HCT116 (cell line): ENCODE measurements around the gene KIF3C. TPM values are rescaled to one million over a fixed set of nuclear protein-coding genes. Genes with fewer than 3 reads are reported as not detected.
A peak's percentile ranks its signal among the peaks of the same experiment; 100 is the strongest.

Source experiments
- ATAC-seq: fragments of 200-7000 bp; cut with Tn5 transposase; 2 replicates; pipeline ENCODE4 v1.9.1; 2020; ENCODE audit warnings: mild to moderate bottlenecking, moderate library complexity
- BruUV-seq: library from RNA; stranded (reverse); fragments of 400-500 nt; replicated peaks from 2 replicates; lab custom pipeline; 2021; lab: Mats Ljungman, UMichigan
- CTCF ChIA-PET: fragments of 300-600 bp; sonication (Branson Sonifier 250); formaldehyde crosslinking; loops from one replicate; lab custom pipeline; 2021; ENCODE audit warnings: antibody characterized with exemption; lab: Charles Lee
- POLR2A ChIA-PET: fragments of 300-600, 350-600 bp; sonication (Branson Sonifier 250); formaldehyde crosslinking; loops from one replicate; lab custom pipeline; 2021; ENCODE audit warnings: antibody characterized with exemption; lab: Charles Lee
- RAD21 ChIA-PET, 2 experiments: fragments of 300-600 bp; sonication (Branson Sonifier 250); formaldehyde crosslinking; loops; one replicate each; lab custom pipeline; 2023; ENCODE audit warnings: low total read pairs in 2 of 2; ENCODE audit not compliant: uncharacterized antibody in 2 of 2, unreplicated experiment in 2 of 2, low non-redundant PET in 1 of 2; lab: Charles Lee
- DNase-seq: peaks from one replicate; pipeline ENCODE4 v3.0.0-alpha.2; 2010; ENCODE audit warnings: low read depth, low spot score
- H2AFZ ChIP-seq: fragments of 200-600 bp; shearing (Covaris generic), sonication (generic); 2 replicates; pipeline ENCODE4 v1.6.1; 2017; ENCODE audit warnings: low read depth, mixed run types, mixed read lengths, antibody characterized with exemption, low read length; ENCODE audit not compliant: poor library complexity, severe bottlenecking
- H3K27ac ChIP-seq: 2 replicates; pipeline ENCODE4 v1.5.1; 2012; ENCODE audit warnings: low read depth, low read length
- H3K27me3 ChIP-seq: fragments of 200-600 bp; sonication (generic); 2 replicates; pipeline ENCODE4 v1.6.1; 2016; ENCODE audit warnings: mixed run types, low read length, mixed read lengths; ENCODE audit not compliant: insufficient read depth
- H3K36me3 ChIP-seq, 2 experiments: fragments of 200-500 bp in 1 of 2; fragments of 200-600 bp in 1 of 2; sonication (Bioruptor generic) in 1 of 2; sonication (generic) in 1 of 2; 2 replicates each; pipeline versions ENCODE4 v1.5.1 to v1.6.1; 2014 to 2016; ENCODE audit warnings: low read length in 2 of 2, inconsistent platforms in 1 of 2, mixed read lengths in 1 of 2, mixed run types in 1 of 2; ENCODE audit not compliant: insufficient read depth in 2 of 2, control insufficient read depth in 1 of 2
- H3K4me1 ChIP-seq, 2 experiments: fragments of 200-600 bp in 1 of 2; sonication (generic) in 1 of 2; 2 replicates each; pipeline versions ENCODE4 v1.5.1 to v1.6.1; 2012 to 2017; ENCODE audit warnings: low read length in 2 of 2, inconsistent platforms in 1 of 2, mild to moderate bottlenecking in 1 of 2, mixed read lengths in 1 of 2, mixed run types in 1 of 2, moderate library complexity in 1 of 2; ENCODE audit not compliant: insufficient read depth in 2 of 2, control insufficient read depth in 1 of 2
- H3K4me2 ChIP-seq: fragments of 200-600 bp; sonication (generic); 2 replicates; pipeline ENCODE4 v1.6.1; 2017; ENCODE audit warnings: mixed run types, low read length, mixed read lengths
- H3K4me3 ChIP-seq, 2 experiments: fragments of 200-600 bp in 1 of 2; sonication (generic) in 1 of 2; replicated peaks in 1 of 2; 2 replicates each; pipeline ENCODE4 v1.5.1; 2011 to 2016; ENCODE audit warnings: low read length in 2 of 2, control low read depth in 1 of 2, low read depth in 1 of 2, mild to moderate bottlenecking in 1 of 2, mixed read lengths in 1 of 2, mixed run types in 1 of 2
- H3K79me2 ChIP-seq: fragments of 200-600 bp; sonication (generic); 2 replicates; pipeline ENCODE4 v1.6.1; 2017; ENCODE audit warnings: mild to moderate bottlenecking, mixed run types, low read length, moderate library complexity, mixed read lengths; ENCODE audit not compliant: insufficient read depth
- H3K9ac ChIP-seq: fragments of 200-600 bp; sonication (generic); 2 replicates; pipeline ENCODE4 v1.6.1; 2016; ENCODE audit warnings: low read length, mixed read lengths
- H3K9me2 ChIP-seq: fragments of 200-600 bp; sonication (generic), shearing (Covaris generic); 2 replicates; pipeline ENCODE4 v1.6.1; 2017; ENCODE audit warnings: mixed run types, mild to moderate bottlenecking, moderate library complexity; ENCODE audit not compliant: insufficient read depth
- H3K9me3 ChIP-seq, 2 experiments: fragments of 200-500 bp in 1 of 2; fragments of 200-600 bp in 1 of 2; sonication (Bioruptor generic) in 1 of 2; sonication (generic) in 1 of 2; 2 replicates each; pipeline ENCODE4 v1.6.1; 2014 to 2017; ENCODE audit warnings: low read length in 2 of 2, mixed read lengths in 2 of 2, inconsistent platforms in 1 of 2, low read depth in 1 of 2, mild to moderate bottlenecking in 1 of 2, mixed run types in 1 of 2, moderate library complexity in 1 of 2; ENCODE audit not compliant: control insufficient read depth in 1 of 2, insufficient read depth in 1 of 2
- H4K20me1 ChIP-seq: fragments of 200-600 bp; sonication (generic), shearing (Covaris generic); 2 replicates; pipeline ENCODE4 v1.6.1; 2017; ENCODE audit warnings: mixed run types, mild to moderate bottlenecking, moderate library complexity; ENCODE audit not compliant: insufficient read depth
- CBX3 ChIP-seq: IDR thresholded peaks from 2 replicates; pipeline ENCODE4 v1.6.1; 2012; ENCODE audit warnings: low read depth
- CEBPB ChIP-seq: IDR thresholded peaks from 2 replicates; pipeline ENCODE4 v1.6.1; 2012; ENCODE audit warnings: low read depth
- CTCF ChIP-seq, 3 experiments: fragments of 200-600 bp in 1 of 3; sonication (generic) in 1 of 3; IDR thresholded peaks in 2 of 3; conservative IDR thresholded peaks in 1 of 3; 2 replicates each; pipeline ENCODE4 v1.5.1; 2012 to 2017; ENCODE audit warnings: low read depth in 2 of 3, low read length in 2 of 3, antibody characterized with exemption in 1 of 3, borderline replicate concordance in 1 of 3, control low read depth in 1 of 3, mild to moderate bottlenecking in 1 of 3, mixed read lengths in 1 of 3, mixed run types in 1 of 3, moderate library complexity in 1 of 3; ENCODE audit not compliant: insufficient read depth in 1 of 3
- EZH2 ChIP-seq: fragments of 200-600 bp; sonication (generic); IDR thresholded peaks from 2 replicates; pipeline ENCODE4 v1.6.1; 2017; ENCODE audit warnings: antibody characterized with exemption, mixed run types
- FOSL1 ChIP-seq: IDR thresholded peaks from 2 replicates; pipeline ENCODE4 v1.6.1; 2012; ENCODE audit warnings: low read depth
- JUND ChIP-seq: IDR thresholded peaks from 2 replicates; pipeline ENCODE4 v1.6.1; 2012
- SIN3A ChIP-seq: IDR thresholded peaks from 2 replicates; pipeline ENCODE4 v1.6.1; 2012; ENCODE audit warnings: low read depth
- SP1 ChIP-seq: IDR thresholded peaks from 2 replicates; pipeline ENCODE4 v1.6.1; 2012; ENCODE audit warnings: low read depth
- SRF ChIP-seq: IDR thresholded peaks from 2 replicates; pipeline ENCODE4 v1.6.1; 2012; ENCODE audit warnings: low read depth
- TCF7L2 ChIP-seq: IDR thresholded peaks from 2 replicates; pipeline ENCODE4 v1.7.0; 2011; ENCODE audit warnings: borderline replicate concordance, inconsistent platforms; ENCODE audit not compliant: insufficient read depth, insufficient read length; ENCODE audit errors: extremely low read depth
- ZFX ChIP-seq: fragments of 450-650 bp; IDR thresholded peaks from 2 replicates; pipeline ENCODE4 v1.6.1; 2017
- ZNF274 ChIP-seq: fragments of 200-500 bp; sonication (Bioruptor generic); IDR thresholded peaks from 2 replicates; pipeline ENCODE4 v1.6.1; 2014; ENCODE audit warnings: mild to moderate bottlenecking, low read depth, low read length, inconsistent platforms
- intact Hi-C: fragments of 100-400 bp; cut with micrococcal nuclease; formaldehyde crosslinking; loops from 2 replicates; pipeline ENCODE4 v1.10.0; 2022
- total RNA-seq: library from RNA; stranded (reverse); gene quantifications from one replicate; pipeline ENCODE4 v1.2.1, GENCODE V29; 2021; ENCODE audit not compliant: unreplicated experiment
- TF ChIP-seq, protein P1 (sequence below): IDR thresholded peaks from 2 replicates; pipeline ENCODE4 v1.6.1; 2012
- TF ChIP-seq, protein P2 (sequence below): IDR thresholded peaks from 2 replicates; pipeline ENCODE4 v1.6.1; 2012; ENCODE audit warnings: low read depth
- TF ChIP-seq, protein P3 (sequence below): IDR thresholded peaks from 2 replicates; pipeline ENCODE4 v1.6.1; 2012

The KIF3C gene
- total RNA-seq, 1 experiment from 2014 or later = 5.4 TPM

DNA sequence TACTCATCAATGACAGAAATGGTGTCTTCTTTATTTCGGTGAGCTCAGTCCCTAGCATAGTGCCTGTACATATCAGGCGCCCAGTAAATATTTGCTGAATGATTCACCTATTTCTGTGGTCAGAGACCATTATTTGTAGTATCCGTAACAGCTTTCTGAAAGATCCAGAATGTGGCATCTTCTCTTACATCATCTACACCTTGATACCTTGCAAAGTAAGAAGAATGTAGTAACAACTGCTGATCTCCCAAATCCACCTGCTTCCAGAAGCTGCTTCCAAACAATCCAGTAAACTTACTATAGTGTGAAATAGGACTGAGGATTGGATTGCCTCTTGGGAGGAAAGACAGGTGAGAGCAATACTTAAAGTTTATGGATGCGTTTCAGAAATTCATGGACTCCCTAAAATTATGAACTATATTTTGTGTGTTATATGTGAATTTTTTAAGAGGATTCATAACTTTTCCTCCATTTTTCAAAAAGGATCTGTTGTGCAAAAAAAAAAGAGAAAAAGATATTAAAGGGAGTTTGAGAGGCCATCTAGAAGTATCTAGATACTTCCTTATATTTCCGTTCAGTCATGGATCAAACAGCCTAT is 103.1 kb downstream of the KIF3C start:
- ChIA-PET CTCF (interaction anchor here (0.9 to 1.2 kb wide), 3 partner anchors 27 to 179 kb away, joined by 3 to 5 read pairs (median 3); no protein-coding TSS in a partner anchor), POLR2A (interaction anchor here (1.1 to 1.5 kb wide), 2 partner anchors 8 to 43 kb away, joined by 5 to 7 read pairs; no protein-coding TSS in a partner anchor), RAD21 (interaction anchor here in 1 of 2 experiments (0.6 kb wide), 1 partner anchor 1831 kb away, joined by 3 read pairs; no protein-coding TSS in a partner anchor)
- Histone ChIP-seq H3K9ac (peak overlapping the region; percentile 56), H3K27me3 (no peaks in the 10 kb centered on the region), H3K27ac (peak overlapping the region; percentile 61), H3K4me2 (peak overlapping the region; percentile 80), H3K9me3 (no peaks in the 10 kb centered on the region), H3K4me1 (peaks cover 13 to 19% of the 10 kb centered on the region in 2 experiments; a peak in 3 of 4 replicates), H3K4me3 (peak overlapping the region; percentile 39 to 94; a peak in 3 of 4 replicates), H4K20me1 (no peaks in the 10 kb centered on the region), H3K79me2 (peaks cover 39% of the 10 kb centered on the region), H3K9me2 (no peaks in the 10 kb centered on the region), H3K36me3 (no peaks in the 10 kb centered on the region), H2AFZ (no peak overlapping the region)
- BruUV-seq = no TSS peak
- intact Hi-C loops = no loop called here
- no peak for TF ChIP-seq SP1
- no peak for TF ChIP-seq CBX3
- TF ChIP-seq, protein P1, sequence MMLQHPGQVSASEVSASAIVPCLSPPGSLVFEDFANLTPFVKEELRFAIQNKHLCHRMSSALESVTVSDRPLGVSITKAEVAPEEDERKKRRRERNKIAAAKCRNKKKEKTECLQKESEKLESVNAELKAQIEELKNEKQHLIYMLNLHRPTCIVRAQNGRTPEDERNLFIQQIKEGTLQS = no peak
- TF ChIP-seq TCF7L2 = no peak
- 0 out of 2 replicates have a peak, but pooled peaks have one; percentile 5 for TF ChIP-seq JUND
- peak; percentile 2; the same call in 1 of the 2 replicates for TF ChIP-seq SIN3A
- TF ChIP-seq ZNF274 = no peak
- TF ChIP-seq, protein P2, sequence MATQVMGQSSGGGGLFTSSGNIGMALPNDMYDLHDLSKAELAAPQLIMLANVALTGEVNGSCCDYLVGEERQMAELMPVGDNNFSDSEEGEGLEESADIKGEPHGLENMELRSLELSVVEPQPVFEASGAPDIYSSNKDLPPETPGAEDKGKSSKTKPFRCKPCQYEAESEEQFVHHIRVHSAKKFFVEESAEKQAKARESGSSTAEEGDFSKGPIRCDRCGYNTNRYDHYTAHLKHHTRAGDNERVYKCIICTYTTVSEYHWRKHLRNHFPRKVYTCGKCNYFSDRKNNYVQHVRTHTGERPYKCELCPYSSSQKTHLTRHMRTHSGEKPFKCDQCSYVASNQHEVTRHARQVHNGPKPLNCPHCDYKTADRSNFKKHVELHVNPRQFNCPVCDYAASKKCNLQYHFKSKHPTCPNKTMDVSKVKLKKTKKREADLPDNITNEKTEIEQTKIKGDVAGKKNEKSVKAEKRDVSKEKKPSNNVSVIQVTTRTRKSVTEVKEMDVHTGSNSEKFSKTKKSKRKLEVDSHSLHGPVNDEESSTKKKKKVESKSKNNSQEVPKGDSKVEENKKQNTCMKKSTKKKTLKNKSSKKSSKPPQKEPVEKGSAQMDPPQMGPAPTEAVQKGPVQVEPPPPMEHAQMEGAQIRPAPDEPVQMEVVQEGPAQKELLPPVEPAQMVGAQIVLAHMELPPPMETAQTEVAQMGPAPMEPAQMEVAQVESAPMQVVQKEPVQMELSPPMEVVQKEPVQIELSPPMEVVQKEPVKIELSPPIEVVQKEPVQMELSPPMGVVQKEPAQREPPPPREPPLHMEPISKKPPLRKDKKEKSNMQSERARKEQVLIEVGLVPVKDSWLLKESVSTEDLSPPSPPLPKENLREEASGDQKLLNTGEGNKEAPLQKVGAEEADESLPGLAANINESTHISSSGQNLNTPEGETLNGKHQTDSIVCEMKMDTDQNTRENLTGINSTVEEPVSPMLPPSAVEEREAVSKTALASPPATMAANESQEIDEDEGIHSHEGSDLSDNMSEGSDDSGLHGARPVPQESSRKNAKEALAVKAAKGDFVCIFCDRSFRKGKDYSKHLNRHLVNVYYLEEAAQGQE = no peak
- TF ChIP-seq CEBPB = no peak
- TF ChIP-seq, protein P3, sequence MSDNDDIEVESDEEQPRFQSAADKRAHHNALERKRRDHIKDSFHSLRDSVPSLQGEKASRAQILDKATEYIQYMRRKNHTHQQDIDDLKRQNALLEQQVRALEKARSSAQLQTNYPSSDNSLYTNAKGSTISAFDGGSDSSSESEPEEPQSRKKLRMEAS = no peak
- TF ChIP-seq CTCF (IDR thresholded peaks at IDR 0.05 in 2 of 3, conservative IDR thresholded peaks at IDR 0.05 in 1 of 3; ENCODE audit: borderline replicate concordance in 1 of 3, insufficient read depth in 1 of 3, low read depth in 2 of 3, low read length in 2 of 3) = no peak
- TF ChIP-seq FOSL1 = no peak
- no peak for TF ChIP-seq SRF
- no peak for TF ChIP-seq ZFX
- TF ChIP-seq EZH2 = no peak
- no peak for DNase-seq
- no peak for ATAC-seq
